Effector memory CD8-positive, alpha-beta T cell (primary cell): ENCODE results near the gene RPL9.
A peak's percentile ranks its signal among the peaks of the same experiment; 100 is the strongest.
"Not testable (repeated sequence)": the region's sequence is repeated elsewhere in the genome, so short reads cannot be mapped to it uniquely, and the experiment has no call there.

ENCODE experiments used
- ATAC-seq: fragments of 150-1000 bp; cut with Tn5 transposase; replicated peaks from 2 replicates; pipeline ENCODE4 v1.10.0; 2021; ENCODE audit warnings: mild to moderate bottlenecking, moderate library complexity
- DNase-seq, 3 experiments: peaks; one replicate each; pipeline ENCODE4 v3.0.0; 2021
- H3K27ac Mint-ChIP-seq, 2 donors: one replicate each; pipeline ENCODE4 v1.8.0; 2022; ENCODE audit warnings: mild to moderate bottlenecking in 2 of 2, mixed read lengths in 2 of 2, moderate library complexity in 2 of 2
- H3K27me3 Mint-ChIP-seq, 2 donors: one replicate each; pipeline ENCODE4 v1.8.0; 2022; ENCODE audit warnings: mixed read lengths in 2 of 2
- H3K36me3 Mint-ChIP-seq: one replicate; pipeline ENCODE4 v1.8.0; 2022; ENCODE audit warnings: mild to moderate bottlenecking, moderate library complexity, mixed read lengths; ENCODE audit not compliant: insufficient read depth
- H3K4me1 Mint-ChIP-seq, 2 donors: one replicate each; pipeline ENCODE4 v1.8.0; 2022; ENCODE audit warnings: low read depth in 2 of 2, mixed read lengths in 2 of 2
- H3K4me3 Mint-ChIP-seq, 2 donors: one replicate each; pipeline ENCODE4 v1.8.0; 2022; ENCODE audit warnings: mild to moderate bottlenecking in 2 of 2, mixed read lengths in 2 of 2, moderate library complexity in 2 of 2
- H3K9me3 Mint-ChIP-seq, 2 donors: one replicate each; pipeline ENCODE4 v1.8.0; 2022; ENCODE audit warnings: mixed read lengths in 2 of 2
- total RNA-seq, 9 experiments: gene quantifications; one replicate each; lab custom pipeline; 2026; lab: John Stamatoyannopoulos, UW

RPL9 gene
- total RNA-seq = 672 to 1,412 (median 1,142) reads per million in 9 experiments

DNA sequence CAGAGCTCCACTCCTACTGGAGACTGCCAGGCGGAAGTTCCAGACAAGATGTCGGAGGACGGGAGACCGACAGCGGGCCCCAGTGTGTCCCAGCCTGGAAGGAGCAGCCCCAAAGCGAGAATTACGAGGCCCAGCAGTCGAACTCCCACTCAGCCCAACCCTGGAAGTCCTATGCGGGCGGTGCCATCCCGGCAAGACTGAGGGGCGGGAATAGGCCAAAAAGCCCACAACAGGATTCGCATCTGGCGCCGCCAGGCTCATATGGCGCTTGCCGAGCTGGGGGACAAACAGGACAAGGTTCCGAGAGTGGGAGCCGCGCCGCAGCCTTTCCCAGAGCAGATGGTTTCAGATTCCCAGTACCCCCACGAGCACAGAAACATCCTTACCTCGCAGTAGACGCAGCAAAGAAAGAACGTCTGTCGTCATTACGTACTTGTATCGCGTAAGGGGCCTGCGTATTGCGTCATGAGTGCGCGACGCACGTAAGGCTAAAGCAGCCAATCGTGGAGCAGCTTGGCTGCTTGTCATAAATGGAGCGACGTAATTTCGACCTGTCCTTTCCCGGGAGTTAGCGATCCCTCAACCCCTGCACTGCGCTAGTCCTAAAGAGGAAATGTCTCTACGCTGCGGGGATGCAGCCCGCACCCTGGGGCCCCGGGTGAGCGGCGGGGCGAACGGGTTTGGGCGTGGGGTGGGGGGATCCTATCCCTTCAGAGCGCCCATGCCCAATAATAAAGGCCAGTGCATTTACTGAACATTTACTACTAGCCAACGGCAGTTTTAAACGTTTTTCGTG is at the start of gene RPL9, which contains the start of gene LIAS:
Gene RPL9 (minus strand): TSS at position 418 of the 796 bp plus-strand sequence. CDS start 483 bp downstream, outside the sequence.
Gene LIAS (plus strand): TSS at position 552 of the 796 bp plus-strand sequence. CDS start 62 bp downstream, at position 614.
- Mint-ChIP-seq H3K4me3 (peak within 1 kb of the TSS; percentile 94 to 96), H3K9me3 (no peaks in the 10 kb centered on the region), H3K27me3 (no peaks in the 10 kb centered on the region), H3K27ac (peak within 1 kb of the TSS; percentile 99 to 100), H3K4me1 (peaks cover 22 to 34% of the 10 kb centered on the region in 2 donors), H3K36me3 (peaks cover 63% of the 10 kb centered on the region)
- DNase-seq = peak; percentile 92 to 95 (median 93)
- peak; percentile 83 for ATAC-seq

GRCh38 chr4:39505581-39505980 is 46.9 kb upstream of the RPL9 start:
- Mint-ChIP-seq H3K4me3 (no peak overlapping the region), H3K9me3 (no peaks in the 10 kb centered on the region), H3K4me1 (no peaks in the 10 kb centered on the region), H3K36me3 (peaks cover 82% of the 10 kb centered on the region), H3K27me3 (no peaks in the 10 kb centered on the region), H3K27ac (no peak overlapping the region)
- DNase-seq (no peak), ATAC-seq (no peak)

- no peak overlapping the region for H3K4me3 Mint-ChIP-seq
- peaks cover 83% of the 10 kb centered on the region for H3K36me3 Mint-ChIP-seq
Observed at GRCh38 chr4:39504538-39504937, 45.8 kb upstream of the RPL9 start.

GRCh38 chr4:39502664-39503035 is 43.9 kb upstream of the RPL9 start:
- not testable (repeated sequence) for H3K27ac Mint-ChIP-seq, H3K4me3 Mint-ChIP-seq, H3K9me3 Mint-ChIP-seq, H3K4me1 Mint-ChIP-seq, ATAC-seq, H3K27me3 Mint-ChIP-seq, DNase-seq
- peaks cover 80% of the 10 kb centered on the region for H3K36me3 Mint-ChIP-seq

More at GRCh38 chr4:39504538-39504937, 45.8 kb upstream of the RPL9 start:
- no peaks in the 10 kb centered on the region for H3K9me3 Mint-ChIP-seq
- H3K4me1 Mint-ChIP-seq = no peaks in the 10 kb centered on the region
- DNase-seq (no peak), ATAC-seq (no peak)
- H3K27ac Mint-ChIP-seq = no peak overlapping the region
- H3K27me3 Mint-ChIP-seq = no peaks in the 10 kb centered on the region

DNA sequence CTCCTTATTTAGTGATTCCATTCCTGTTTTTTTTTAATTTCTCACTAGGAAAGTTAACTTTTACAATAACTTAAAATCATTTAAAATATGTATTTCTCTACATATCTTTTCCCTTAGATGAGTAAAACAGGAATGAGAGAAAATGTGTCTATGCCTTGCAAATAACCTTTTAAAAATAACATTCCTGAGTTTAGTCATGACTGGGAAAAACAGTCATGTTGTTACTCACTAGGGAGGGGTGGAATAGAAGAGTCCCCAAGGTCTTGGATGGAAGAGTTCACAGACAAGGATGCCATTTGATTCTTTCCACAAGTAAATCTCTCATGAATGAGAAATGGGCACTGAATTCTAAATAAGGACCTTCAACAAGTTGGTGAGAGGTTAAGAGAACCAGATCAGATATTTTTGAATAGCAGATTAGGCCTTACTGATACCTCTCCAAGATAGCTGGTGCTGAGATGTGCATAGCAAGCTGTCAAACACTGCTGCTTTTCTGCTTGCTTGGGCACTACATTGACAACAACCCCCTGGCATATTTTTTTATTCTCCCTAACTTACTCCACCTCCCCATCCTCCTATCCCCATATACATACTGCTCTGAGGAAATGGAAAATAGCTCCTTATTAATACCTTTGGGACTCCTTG is 43.4 kb upstream of the RPL9 start:
- H3K36me3 Mint-ChIP-seq = peaks cover 75% of the 10 kb centered on the region
- ATAC-seq = no peak

DNA sequence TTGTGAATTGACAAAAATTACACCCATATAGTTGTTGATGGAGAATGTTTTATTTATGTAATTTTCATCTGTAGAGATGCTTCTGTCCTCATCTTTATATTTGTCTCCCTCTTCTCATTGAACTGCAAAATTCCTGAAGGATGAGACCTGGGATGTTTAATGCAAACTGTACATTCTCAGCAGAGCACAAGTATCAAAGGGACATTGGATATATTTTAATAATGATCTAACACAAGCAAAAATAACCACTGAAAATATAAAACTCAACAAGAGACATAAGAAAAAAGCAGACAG is 40.0 kb upstream of the RPL9 start:
- Mint-ChIP-seq H3K27me3 (no peaks in the 10 kb centered on the region), H3K4me1 (no peaks in the 10 kb centered on the region), H3K9me3 (no peaks in the 10 kb centered on the region), H3K4me3 (no peak overlapping the region), H3K27ac (no peak overlapping the region), H3K36me3 (peaks cover 43% of the 10 kb centered on the region)
- DNase-seq (no peak), ATAC-seq (no peak)

More for the DNA sequence above, 43.4 kb upstream of the RPL9 start:
- no peak for DNase-seq
- H3K9me3 Mint-ChIP-seq = no peaks in the 10 kb centered on the region
- H3K4me3 Mint-ChIP-seq = no peak overlapping the region
- no peaks in the 10 kb centered on the region for H3K4me1 Mint-ChIP-seq
- no peaks in the 10 kb centered on the region for H3K27me3 Mint-ChIP-seq
- no peak overlapping the region for H3K27ac Mint-ChIP-seq

- Mint-ChIP-seq H3K36me3 (peaks cover 37% of the 10 kb centered on the region), H3K27me3 (no peaks in the 10 kb centered on the region), H3K4me1 (no peaks in the 10 kb centered on the region), H3K4me3 (no peak overlapping the region), H3K27ac (no peak overlapping the region), H3K9me3 (no peaks in the 10 kb centered on the region)
- DNase-seq (no peak), ATAC-seq (no peak)
Observed at GRCh38 chr4:39497909-39498726, 39.4 kb upstream of the RPL9 start.

- no peaks in the 10 kb centered on the region for H3K27me3 Mint-ChIP-seq
- H3K4me3 Mint-ChIP-seq = no peak overlapping the region
Observed at GRCh38 chr4:39495446-39496213, 36.9 kb upstream of the RPL9 start.

GRCh38 chr4:39494354-39494753 is 35.6 kb upstream of the RPL9 start:
- H3K36me3 Mint-ChIP-seq = peaks cover 6% of the 10 kb centered on the region
- ATAC-seq (no peak), DNase-seq (no peak)
- H3K4me3 Mint-ChIP-seq = no peak overlapping the region
- no peaks in the 10 kb centered on the region for H3K4me1 Mint-ChIP-seq
- no peak overlapping the region for H3K27ac Mint-ChIP-seq
- no peaks in the 10 kb centered on the region for H3K27me3 Mint-ChIP-seq
- no peaks in the 10 kb centered on the region for H3K9me3 Mint-ChIP-seq

More at GRCh38 chr4:39495446-39496213, 36.9 kb upstream of the RPL9 start:
- ATAC-seq (no peak), DNase-seq (no peak)
- Mint-ChIP-seq H3K4me1 (no peaks in the 10 kb centered on the region), H3K36me3 (peaks cover 19% of the 10 kb centered on the region), H3K9me3 (no peaks in the 10 kb centered on the region), H3K27ac (no peak overlapping the region)

- no peak overlapping the region for H3K4me3 Mint-ChIP-seq
- H3K27me3 Mint-ChIP-seq = peaks cover 9 to 11% of the 10 kb centered on the region in 2 donors
- no peaks in the 10 kb centered on the region for H3K36me3 Mint-ChIP-seq
- H3K27ac Mint-ChIP-seq = no peak overlapping the region
- DNase-seq = no peak
- H3K4me1 Mint-ChIP-seq = no peaks in the 10 kb centered on the region
- H3K9me3 Mint-ChIP-seq = no peaks in the 10 kb centered on the region
- no peak for ATAC-seq
Observed at GRCh38 chr4:39490322-39490721, 31.6 kb upstream of the RPL9 start.

DNA sequence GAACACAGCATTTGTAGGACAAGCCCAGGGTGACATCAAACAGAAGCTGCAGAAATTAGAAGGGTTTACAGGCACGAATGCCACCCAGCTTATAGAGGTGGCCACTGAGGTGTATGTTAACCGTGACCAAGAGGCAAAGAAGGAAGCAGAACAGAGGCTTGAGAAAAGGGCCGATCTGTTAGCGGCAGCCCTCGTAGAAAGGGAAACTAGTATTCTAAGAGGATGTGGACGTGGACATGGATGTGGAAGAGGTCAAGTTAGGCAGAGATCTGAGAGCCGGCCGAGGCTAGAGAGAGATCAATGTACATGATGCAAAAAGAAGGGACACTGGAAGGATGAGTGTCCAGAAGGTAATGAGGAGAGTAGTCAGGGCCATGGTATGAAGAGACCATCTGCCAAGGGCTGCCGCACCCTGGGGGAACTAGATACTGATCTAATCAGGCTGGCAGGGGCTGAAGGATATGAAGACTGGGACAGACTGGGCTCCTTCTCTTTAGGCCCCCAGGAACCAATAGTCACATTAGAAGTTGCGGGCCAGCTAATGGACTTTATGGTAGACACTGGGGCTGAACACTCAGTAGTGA is 27.6 kb upstream of the RPL9 start:
- Mint-ChIP-seq H3K4me3 (no peak overlapping the region), H3K36me3 (no peaks in the 10 kb centered on the region), H3K9me3 (no peaks in the 10 kb centered on the region), H3K27me3 (peaks cover 9 to 11% of the 10 kb centered on the region in 2 donors), H3K27ac (no peak overlapping the region), H3K4me1 (no peaks in the 10 kb centered on the region)
- ATAC-seq (no peak), DNase-seq (no peak)

- H3K27ac Mint-ChIP-seq = no peak overlapping the region
- H3K36me3 Mint-ChIP-seq = no peaks in the 10 kb centered on the region
- peaks cover 9 to 11% of the 10 kb centered on the region in 2 donors for H3K27me3 Mint-ChIP-seq
- no peak for ATAC-seq
- no peaks in the 10 kb centered on the region for H3K4me1 Mint-ChIP-seq
- no peak for DNase-seq
- H3K9me3 Mint-ChIP-seq = no peaks in the 10 kb centered on the region
- H3K4me3 Mint-ChIP-seq = no peak overlapping the region
Observed at GRCh38 chr4:39484582-39485272, 26.0 kb upstream of the RPL9 start.
